PC-9 (cell line): ENCODE data around the gene E4F1. TPM values are rescaled to one million over a fixed set of nuclear protein-coding genes. Genes with fewer than 3 reads are reported as not detected.

ENCODE experiments used
- BruUV-seq: library from RNA; stranded (reverse); fragments of 400-500 nt; replicated peaks from 2 replicates; lab custom pipeline; 2021; lab: Mats Ljungman, UMichigan
- CTCF ChIA-PET: fragments of 300-600 bp; sonication (Branson Sonifier 250); formaldehyde crosslinking; loops from one replicate; lab custom pipeline; 2022; ENCODE audit warnings: antibody characterized with exemption; lab: Charles Lee
- POLR2A ChIA-PET: fragments of 300-600 bp; sonication (Branson Sonifier 250); formaldehyde crosslinking; loops from one replicate; lab custom pipeline; 2022; ENCODE audit warnings: antibody characterized with exemption; ENCODE audit not compliant: unreplicated experiment; lab: Charles Lee
- DNase-seq, 2 experiments: peaks; one replicate each; pipeline versions ENCODE4 v3.0.0 to v3.0.0-alpha.2; 2015 to 2022; ENCODE audit warnings: mixed read lengths in 1 of 2
- H2AFZ ChIP-seq: fragments of 200-600 bp; sonication (generic); 2 replicates; pipeline ENCODE4 v1.8.1; 2017; ENCODE audit warnings: antibody characterized with exemption
- H3F3A ChIP-seq: fragments of 200-600 bp; sonication (generic); 2 replicates; pipeline ENCODE4 v1.8.1; 2017; ENCODE audit warnings: antibody characterized with exemption, mild to moderate bottlenecking, low read depth; ENCODE audit not compliant: insufficient read depth
- H3K27ac ChIP-seq: fragments of 200-600 bp; sonication (generic); 2 replicates; pipeline ENCODE4 v1.6.1; 2016; ENCODE audit warnings: mixed run types
- H3K27me3 ChIP-seq: fragments of 200-600 bp; sonication (generic); 2 replicates; pipeline ENCODE4 v1.6.1; 2016; ENCODE audit warnings: low read depth, mixed run types; ENCODE audit not compliant: insufficient read depth
- H3K36me3 ChIP-seq: fragments of 200-600 bp; sonication (generic); 2 replicates; pipeline ENCODE4 v1.6.1; 2016; ENCODE audit warnings: low read depth, mixed run types
- H3K4me1 ChIP-seq: fragments of 200-600 bp; sonication (generic); replicated peaks from 2 replicates; pipeline ENCODE4 v1.6.1; 2016; ENCODE audit warnings: mixed run types; ENCODE audit not compliant: insufficient read depth
- H3K4me2 ChIP-seq: fragments of 200-600 bp; sonication (generic); 2 replicates; pipeline ENCODE4 v1.6.1; 2017; ENCODE audit warnings: mixed run types
- H3K4me3 ChIP-seq: fragments of 200-600 bp; sonication (generic); 2 replicates; pipeline ENCODE4 v1.6.1; 2016; ENCODE audit warnings: mixed run types
- H3K79me2 ChIP-seq: fragments of 200-600 bp; sonication (generic); 2 replicates; pipeline ENCODE4 v1.6.1; 2017; ENCODE audit warnings: low read depth, mixed run types
- H3K9me2 ChIP-seq: fragments of 200-600 bp; sonication (generic); 2 replicates; pipeline ENCODE4 v1.8.1; 2017; ENCODE audit warnings: mild to moderate bottlenecking; ENCODE audit not compliant: insufficient read depth
- H3K9me3 ChIP-seq: fragments of 200-600 bp; sonication (generic); 2 replicates; pipeline ENCODE4 v1.8.1; 2016; ENCODE audit warnings: low read depth; ENCODE audit not compliant: insufficient read depth
- H4K20me1 ChIP-seq: fragments of 200-600 bp; sonication (generic); 2 replicates; pipeline ENCODE4 v1.8.1; 2017; ENCODE audit not compliant: insufficient read depth
- EZH2 ChIP-seq: fragments of 200-600 bp; sonication (generic); IDR thresholded peaks from 2 replicates; pipeline ENCODE4 v1.8.0; 2017; ENCODE audit warnings: antibody characterized with exemption, low read depth
- intact Hi-C: fragments of 100-400 bp; cut with micrococcal nuclease; formaldehyde crosslinking; loops from one replicate; pipeline ENCODE4 v1.10.0; 2022; ENCODE audit not compliant: unreplicated experiment
- total RNA-seq: library from RNA; stranded (reverse); gene quantifications from 2 replicates; pipeline ENCODE4 v1.2.3, GENCODE V29; 2021
- TF ChIP-seq, protein P1 (sequence below): fragments of 200-600 bp; sonication (generic); conservative IDR thresholded peaks from 2 replicates; pipeline ENCODE4 v1.6.1; 2017; ENCODE audit warnings: mixed run types, antibody characterized with exemption, mild to moderate bottlenecking, moderate library complexity

The E4F1 gene
- total RNA-seq, 1 experiment from 2014 or later = 38.8 TPM

DNA sequence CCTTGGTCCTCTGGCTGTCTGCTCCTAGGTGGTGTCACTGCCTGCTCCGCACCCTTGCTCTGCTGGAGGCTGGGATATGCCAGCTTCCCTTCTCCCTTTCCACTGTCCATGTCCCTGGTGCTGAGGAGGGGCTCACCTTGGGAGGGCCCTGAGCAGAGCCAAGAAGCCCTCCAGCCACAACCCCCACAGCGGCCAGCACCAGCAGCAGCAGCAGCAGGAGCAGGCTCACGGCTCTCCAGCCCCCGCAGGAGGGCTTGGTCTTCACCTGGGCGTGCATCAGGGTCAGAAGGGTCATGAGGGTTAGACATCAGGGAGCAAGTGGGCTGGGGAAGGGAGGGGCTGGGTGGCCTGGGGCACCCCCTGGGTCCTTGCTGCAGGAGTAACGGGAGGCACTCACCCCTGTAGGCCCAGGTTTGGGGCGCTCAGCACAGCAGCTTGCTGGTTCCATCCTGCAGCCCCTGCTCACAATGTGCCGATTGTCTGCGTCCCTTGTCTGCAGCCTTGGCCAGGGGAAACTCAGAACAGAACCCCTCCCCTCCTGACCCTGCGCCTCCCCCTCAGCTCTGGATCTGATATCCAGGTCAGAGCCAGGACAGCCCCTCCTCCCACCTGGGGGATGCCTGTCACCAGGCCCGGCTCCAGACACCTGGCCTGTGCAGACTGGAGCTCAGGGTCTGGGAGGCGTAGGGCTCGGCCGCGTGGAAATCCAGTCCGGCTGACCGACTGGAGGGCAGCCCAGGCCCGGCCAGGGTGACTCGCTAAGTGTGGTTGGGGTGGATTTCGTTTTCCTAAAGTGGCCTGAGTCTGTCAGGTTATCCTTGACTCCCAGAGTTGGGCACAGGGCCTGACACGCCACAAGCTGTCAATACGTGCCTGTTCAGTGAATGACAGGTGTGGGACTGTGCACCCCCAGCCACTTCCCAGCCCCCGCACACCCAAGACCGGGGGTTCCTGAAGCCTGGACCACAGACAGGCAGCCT is 12.7 kb upstream of the E4F1 start, which contains the start of gene BRICD5:
TSS of gene BRICD5 (minus strand) at position 478 of the 980 bp plus-strand sequence. CDS start at position 448, 30 bp downstream.
- H3K9me3 ChIP-seq = no peaks in the 10 kb centered on the region
- intact Hi-C loops = loop anchor here (5.0 kb wide), 1 partner anchor 42 kb away; the partner anchor contains the start of gene ECI1
- no peak for DNase-seq
- no peak within 1 kb of the TSS for H3K27ac ChIP-seq
- ChIA-PET POLR2A (no interaction called here), CTCF (no interaction called here)
- TF ChIP-seq, protein P1, sequence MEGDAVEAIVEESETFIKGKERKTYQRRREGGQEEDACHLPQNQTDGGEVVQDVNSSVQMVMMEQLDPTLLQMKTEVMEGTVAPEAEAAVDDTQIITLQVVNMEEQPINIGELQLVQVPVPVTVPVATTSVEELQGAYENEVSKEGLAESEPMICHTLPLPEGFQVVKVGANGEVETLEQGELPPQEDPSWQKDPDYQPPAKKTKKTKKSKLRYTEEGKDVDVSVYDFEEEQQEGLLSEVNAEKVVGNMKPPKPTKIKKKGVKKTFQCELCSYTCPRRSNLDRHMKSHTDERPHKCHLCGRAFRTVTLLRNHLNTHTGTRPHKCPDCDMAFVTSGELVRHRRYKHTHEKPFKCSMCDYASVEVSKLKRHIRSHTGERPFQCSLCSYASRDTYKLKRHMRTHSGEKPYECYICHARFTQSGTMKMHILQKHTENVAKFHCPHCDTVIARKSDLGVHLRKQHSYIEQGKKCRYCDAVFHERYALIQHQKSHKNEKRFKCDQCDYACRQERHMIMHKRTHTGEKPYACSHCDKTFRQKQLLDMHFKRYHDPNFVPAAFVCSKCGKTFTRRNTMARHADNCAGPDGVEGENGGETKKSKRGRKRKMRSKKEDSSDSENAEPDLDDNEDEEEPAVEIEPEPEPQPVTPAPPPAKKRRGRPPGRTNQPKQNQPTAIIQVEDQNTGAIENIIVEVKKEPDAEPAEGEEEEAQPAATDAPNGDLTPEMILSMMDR = no peak
- no peak for TF ChIP-seq EZH2
- no TSS peak for BruUV-seq
- H4K20me1 ChIP-seq = peaks cover 19% of the 10 kb centered on the region; the same call in 1 of the 2 replicates
- H3F3A ChIP-seq = peaks cover 39% of the 10 kb centered on the region
- H3K27me3 ChIP-seq = no peaks in the 10 kb centered on the region
- 0 out of 2 replicates have a peak, but pooled peaks cover 6% of the 10 kb centered on the region for H3K36me3 ChIP-seq
- peak within 1 kb of the TSS; percentile 99; the same call in 1 of the 2 replicates for H3K4me2 ChIP-seq
- H3K79me2 ChIP-seq = peaks cover 34% of the 10 kb centered on the region
- no peaks in the 10 kb centered on the region for H3K9me2 ChIP-seq
- H3K4me3 ChIP-seq = no peak within 1 kb of the TSS
- no peak within 1 kb of the TSS for H2AFZ ChIP-seq
- peaks cover 29% of the 10 kb centered on the region for H3K4me1 ChIP-seq

DNA sequence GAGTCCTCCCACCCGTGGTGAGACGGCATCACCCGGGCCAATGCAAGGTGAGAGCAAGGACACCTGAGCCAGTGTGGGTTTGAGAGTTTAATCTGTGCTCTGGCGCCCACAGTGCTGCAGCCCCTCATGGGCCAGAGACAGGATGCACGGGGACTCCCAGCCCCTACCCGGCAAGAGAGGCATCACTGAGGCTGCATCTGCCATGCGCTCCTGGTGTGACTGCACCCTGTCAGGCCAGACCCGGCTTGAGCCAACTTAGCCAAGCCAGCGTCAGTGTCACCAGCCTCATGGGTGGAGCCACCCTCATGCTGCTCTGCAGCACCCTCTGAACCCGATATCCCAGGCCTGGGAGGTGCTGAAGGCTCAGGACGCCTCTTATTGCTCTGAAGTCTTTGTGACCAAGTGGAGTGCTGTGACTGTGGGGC is 11.5 kb upstream of the E4F1 start:
- intact Hi-C loops = loop anchor here (5.0 kb wide), 1 partner anchor 40 kb away; the partner anchor contains the start of gene ECI1
- CTCF ChIA-PET = no interaction called here
- H3K4me2 ChIP-seq = peak overlapping the region; percentile 99

More for the DNA sequence above, 11.5 kb upstream of the E4F1 start:
- peaks cover 19% of the 10 kb centered on the region; the same call in 1 of the 2 replicates for H4K20me1 ChIP-seq
- H3K9me3 ChIP-seq = no peaks in the 10 kb centered on the region
- no peak for TF ChIP-seq EZH2
- TF ChIP-seq, protein P1 = no peak
- H3K36me3 ChIP-seq = 0 out of 2 replicates have a peak, but pooled peaks cover 6% of the 10 kb centered on the region
- peaks cover 28% of the 10 kb centered on the region for H3K4me1 ChIP-seq
- no peak for DNase-seq
- H3K27ac ChIP-seq = no peak overlapping the region
- peaks cover 50% of the 10 kb centered on the region for H3F3A ChIP-seq
- H3K4me3 ChIP-seq = no peak overlapping the region; the same call in 1 of the 2 replicates
- H3K27me3 ChIP-seq = no peaks in the 10 kb centered on the region
- H3K9me2 ChIP-seq = no peaks in the 10 kb centered on the region
- POLR2A ChIA-PET = no interaction called here
- BruUV-seq = no TSS peak
- H3K79me2 ChIP-seq = peaks cover 29% of the 10 kb centered on the region
- no peak overlapping the region for H2AFZ ChIP-seq
